Prostate gland (tissue), 2 donors: ENCODE results near the gene VPS39.

Experiments
- POLR2A ChIP-seq: fragments of 450-650 bp; IDR thresholded peaks from one replicate; pipeline ENCODE4 v1.6.1; 2016; ENCODE audit warnings: antibody characterized with exemption, mild to moderate bottlenecking
- TF ChIP-seq, protein P1 (sequence below), 4 experiments: fragments of 200-600 bp in 2 of 4; fragments of 450-650 bp in 2 of 4; sonication (generic) in 2 of 4; IDR thresholded peaks; 1 replicate in 3 of 4; 2 replicates in 1 of 4; pipeline ENCODE4 v1.5.1; 2016 to 2019; ENCODE audit warnings: antibody characterized with exemption in 4 of 4, mild to moderate bottlenecking in 2 of 4, moderate library complexity in 2 of 4

DNA sequence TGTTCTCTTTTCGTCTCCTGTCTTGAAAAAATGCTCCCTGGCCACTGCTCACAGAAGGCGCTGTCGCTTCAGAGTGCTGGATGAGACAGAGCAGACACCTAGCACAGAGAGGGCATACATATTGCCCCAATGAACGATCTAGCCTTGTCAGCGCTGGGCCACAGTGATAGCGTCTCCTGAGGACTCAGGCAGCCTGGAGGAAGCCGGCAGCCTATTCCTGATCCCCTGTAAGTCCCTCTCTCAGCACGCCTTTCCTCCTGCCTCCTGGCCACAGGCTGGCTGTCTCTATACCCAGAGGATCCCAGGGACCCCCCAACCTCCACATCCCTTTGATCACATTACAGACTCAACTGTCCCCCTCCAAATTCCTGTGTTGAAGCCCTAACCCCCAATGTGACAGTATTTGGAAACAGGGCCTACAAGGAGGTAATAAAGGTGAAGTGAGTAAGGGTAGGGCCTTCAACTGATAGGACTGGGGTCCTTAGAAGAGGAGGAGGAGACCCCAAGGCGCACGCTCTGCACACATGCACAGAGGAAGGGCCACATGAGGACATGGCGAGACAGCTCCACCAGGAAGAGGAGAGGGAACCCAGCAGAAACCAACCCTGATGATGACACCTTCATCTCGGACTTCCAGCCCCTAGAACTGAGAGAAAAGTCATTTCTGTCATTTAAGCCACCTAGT is 59.2 kb downstream of the VPS39 start:
- TF ChIP-seq POLR2A = no peak
- TF ChIP-seq, protein P1, sequence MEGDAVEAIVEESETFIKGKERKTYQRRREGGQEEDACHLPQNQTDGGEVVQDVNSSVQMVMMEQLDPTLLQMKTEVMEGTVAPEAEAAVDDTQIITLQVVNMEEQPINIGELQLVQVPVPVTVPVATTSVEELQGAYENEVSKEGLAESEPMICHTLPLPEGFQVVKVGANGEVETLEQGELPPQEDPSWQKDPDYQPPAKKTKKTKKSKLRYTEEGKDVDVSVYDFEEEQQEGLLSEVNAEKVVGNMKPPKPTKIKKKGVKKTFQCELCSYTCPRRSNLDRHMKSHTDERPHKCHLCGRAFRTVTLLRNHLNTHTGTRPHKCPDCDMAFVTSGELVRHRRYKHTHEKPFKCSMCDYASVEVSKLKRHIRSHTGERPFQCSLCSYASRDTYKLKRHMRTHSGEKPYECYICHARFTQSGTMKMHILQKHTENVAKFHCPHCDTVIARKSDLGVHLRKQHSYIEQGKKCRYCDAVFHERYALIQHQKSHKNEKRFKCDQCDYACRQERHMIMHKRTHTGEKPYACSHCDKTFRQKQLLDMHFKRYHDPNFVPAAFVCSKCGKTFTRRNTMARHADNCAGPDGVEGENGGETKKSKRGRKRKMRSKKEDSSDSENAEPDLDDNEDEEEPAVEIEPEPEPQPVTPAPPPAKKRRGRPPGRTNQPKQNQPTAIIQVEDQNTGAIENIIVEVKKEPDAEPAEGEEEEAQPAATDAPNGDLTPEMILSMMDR (IDR thresholded peaks at IDR 0.05) = no peak
